IPS-20b (cell line): ENCODE data around the gene TXNRD2.
A peak's percentile ranks its signal among the peaks of the same experiment; 100 is the strongest.

Source experiments
- H3K27ac ChIP-seq: one replicate; pipeline ENCODE4 v1.5.1; 2013; ENCODE audit warnings: low read length
- H3K27me3 ChIP-seq: 2 replicates; pipeline ENCODE4 v1.6.1; 2013; ENCODE audit warnings: mild to moderate bottlenecking, low read length, inconsistent platforms; ENCODE audit not compliant: insufficient read depth
- H3K36me3 ChIP-seq: 2 replicates; pipeline ENCODE4 v1.6.1; 2013; ENCODE audit warnings: low read depth, mild to moderate bottlenecking, inconsistent platforms, low read length, moderate library complexity; ENCODE audit not compliant: insufficient read depth
- H3K4me1 ChIP-seq: 2 replicates; pipeline ENCODE4 v1.6.1; 2013; ENCODE audit warnings: mild to moderate bottlenecking, control low read depth, inconsistent platforms, low read length, moderate library complexity; ENCODE audit not compliant: insufficient read depth
- H3K4me3 ChIP-seq: 2 replicates; pipeline ENCODE4 v1.5.1; 2013; ENCODE audit warnings: mild to moderate bottlenecking, low read length, inconsistent platforms
- H3K9ac ChIP-seq: 2 replicates; pipeline ENCODE4 v1.6.1; 2013; ENCODE audit warnings: low read depth, mild to moderate bottlenecking, inconsistent platforms, low read length, moderate library complexity
- H3K9me3 ChIP-seq: 2 replicates; pipeline ENCODE4 v1.6.1; 2013; ENCODE audit warnings: mild to moderate bottlenecking, low read depth, low read length, inconsistent platforms; ENCODE audit not compliant: insufficient read depth

TXNRD2 gene

GRCh38 chr22:19977296-19978243 is 36.0 kb upstream of the TXNRD2 start:
- no peaks in the 10 kb centered on the region for H3K9me3 ChIP-seq
- peaks cover 13% of the 10 kb centered on the region for H3K4me1 ChIP-seq
- peaks cover 62% of the 10 kb centered on the region for H3K36me3 ChIP-seq
- no peak overlapping the region for H3K9ac ChIP-seq
- no peak overlapping the region for H3K4me3 ChIP-seq
- H3K27ac ChIP-seq: no peak overlapping the region
- no peaks in the 10 kb centered on the region for H3K27me3 ChIP-seq

- Histone ChIP-seq H3K4me3 (no peak overlapping the region), H3K36me3 (peaks cover 69% of the 10 kb centered on the region), H3K9ac (no peak overlapping the region)
Observed at GRCh38 chr22:19976671-19977070, 35.1 kb upstream of the TXNRD2 start.

GRCh38 chr22:19975707-19976035 is 34.1 kb upstream of the TXNRD2 start:
- Histone ChIP-seq H3K4me1 (peaks cover 13% of the 10 kb centered on the region), H3K9ac (peak overlapping the region; percentile 38; the same call in 1 of the 2 replicates), H3K27ac (peak overlapping the region; percentile 34), H3K4me3 (no peak overlapping the region), H3K9me3 (no peaks in the 10 kb centered on the region), H3K36me3 (peaks cover 69% of the 10 kb centered on the region), H3K27me3 (no peaks in the 10 kb centered on the region)

More at GRCh38 chr22:19976671-19977070, 35.1 kb upstream of the TXNRD2 start:
- no peak overlapping the region for H3K27ac ChIP-seq
- H3K9me3 ChIP-seq: no peaks in the 10 kb centered on the region
- H3K27me3 ChIP-seq: no peaks in the 10 kb centered on the region
- peaks cover 13% of the 10 kb centered on the region for H3K4me1 ChIP-seq

GRCh38 chr22:19974935-19975706 is 33.5 kb upstream of the TXNRD2 start:
- peak overlapping the region; percentile 38 for H3K9ac ChIP-seq
- peak overlapping the region; percentile 29; the same call in 1 of the 2 replicates for H3K4me3 ChIP-seq
- H3K27ac ChIP-seq: peak overlapping the region; percentile 34
- no peaks in the 10 kb centered on the region for H3K9me3 ChIP-seq
- H3K36me3 ChIP-seq: peaks cover 66% of the 10 kb centered on the region
- peaks cover 13% of the 10 kb centered on the region for H3K4me1 ChIP-seq
- H3K27me3 ChIP-seq: no peaks in the 10 kb centered on the region

GRCh38 chr22:19974268-19974861 is 32.7 kb upstream of the TXNRD2 start:
- Histone ChIP-seq H3K36me3 (peaks cover 65% of the 10 kb centered on the region), H3K27me3 (no peaks in the 10 kb centered on the region), H3K9me3 (no peaks in the 10 kb centered on the region), H3K9ac (peak overlapping the region; percentile 38; the same call in 1 of the 2 replicates), H3K4me1 (peaks cover 13% of the 10 kb centered on the region), H3K27ac (peak overlapping the region; percentile 34), H3K4me3 (peak overlapping the region; percentile 29; the same call in 1 of the 2 replicates)

GRCh38 chr22:19973551-19974267 is 32.1 kb upstream of the TXNRD2 start:
- no peak overlapping the region for H3K4me3 ChIP-seq
- H3K27me3 ChIP-seq: no peaks in the 10 kb centered on the region
- H3K36me3 ChIP-seq: peaks cover 63% of the 10 kb centered on the region
- H3K4me1 ChIP-seq: peaks cover 13% of the 10 kb centered on the region
- no peak overlapping the region for H3K9ac ChIP-seq
- no peaks in the 10 kb centered on the region for H3K9me3 ChIP-seq
- H3K27ac ChIP-seq: no peak overlapping the region

GRCh38 chr22:19972652-19973550 is 31.3 kb upstream of the TXNRD2 start:
- H3K4me1 ChIP-seq: peaks cover 13% of the 10 kb centered on the region
- no peaks in the 10 kb centered on the region for H3K9me3 ChIP-seq
- H3K27me3 ChIP-seq: no peaks in the 10 kb centered on the region
- no peak overlapping the region for H3K27ac ChIP-seq
- H3K9ac ChIP-seq: no peak overlapping the region
- H3K36me3 ChIP-seq: peaks cover 55% of the 10 kb centered on the region
- no peak overlapping the region for H3K4me3 ChIP-seq

- Histone ChIP-seq H3K4me1 (peaks cover 13% of the 10 kb centered on the region), H3K36me3 (peaks cover 49% of the 10 kb centered on the region), H3K4me3 (no peak overlapping the region), H3K27me3 (no peaks in the 10 kb centered on the region), H3K9me3 (no peaks in the 10 kb centered on the region), H3K27ac (no peak overlapping the region), H3K9ac (no peak overlapping the region)
Observed at GRCh38 chr22:19972251-19972650, 30.6 kb upstream of the TXNRD2 start.

GRCh38 chr22:19971276-19972124 is 29.9 kb upstream of the TXNRD2 start:
- Histone ChIP-seq H3K9ac (no peak overlapping the region), H3K36me3 (peaks cover 45% of the 10 kb centered on the region), H3K27me3 (no peaks in the 10 kb centered on the region), H3K4me3 (no peak overlapping the region), H3K4me1 (peaks cover 13% of the 10 kb centered on the region), H3K27ac (no peak overlapping the region), H3K9me3 (no peaks in the 10 kb centered on the region)
